ENCODE measurements around the gene IMPDH1.

Gene IMPDH1

DNA sequence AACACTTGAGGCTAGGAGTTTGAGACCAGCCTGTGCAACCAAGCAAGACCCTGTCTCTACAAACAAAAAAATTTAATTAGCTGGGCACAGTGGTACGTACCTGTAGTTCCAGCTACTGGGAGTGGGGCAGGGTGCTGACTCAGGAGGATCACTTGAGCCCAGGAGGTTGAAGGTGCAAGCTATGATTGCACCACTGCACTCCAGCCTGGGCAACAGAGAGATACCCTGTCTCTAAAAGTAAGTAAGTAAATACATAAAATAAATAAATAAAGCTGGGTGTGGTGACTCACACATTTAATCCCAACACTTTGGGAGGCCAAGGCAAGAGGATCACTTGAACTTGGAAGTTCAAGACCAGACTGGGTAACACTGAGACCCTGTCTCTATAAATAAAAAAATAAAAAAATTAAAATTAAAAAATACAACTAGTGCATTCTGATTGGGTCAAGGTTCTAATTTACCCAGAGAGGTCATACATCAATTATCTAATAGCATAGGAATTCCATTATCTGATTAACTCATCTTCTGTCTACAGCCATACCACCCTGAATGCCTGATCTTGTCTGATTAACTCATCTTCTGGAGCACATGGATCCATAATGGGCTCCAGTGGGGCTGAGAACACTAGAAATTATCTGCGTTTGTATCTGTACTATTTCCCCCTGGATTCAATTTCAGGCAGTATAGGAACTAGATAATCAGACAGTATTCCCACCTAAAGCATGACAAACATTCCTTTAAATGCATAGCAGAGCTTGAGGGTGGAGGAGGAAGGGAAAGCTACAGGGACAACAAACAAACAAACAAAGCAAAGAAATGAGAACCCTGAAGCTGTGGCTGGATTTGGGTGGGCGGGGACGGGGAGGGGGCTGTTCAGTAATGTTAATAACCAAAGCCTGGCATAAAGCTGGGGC is 24.9 kb upstream of the IMPDH1 start:
- DNase-seq (ENCODE audit: low read depth) = no peak

DNA sequence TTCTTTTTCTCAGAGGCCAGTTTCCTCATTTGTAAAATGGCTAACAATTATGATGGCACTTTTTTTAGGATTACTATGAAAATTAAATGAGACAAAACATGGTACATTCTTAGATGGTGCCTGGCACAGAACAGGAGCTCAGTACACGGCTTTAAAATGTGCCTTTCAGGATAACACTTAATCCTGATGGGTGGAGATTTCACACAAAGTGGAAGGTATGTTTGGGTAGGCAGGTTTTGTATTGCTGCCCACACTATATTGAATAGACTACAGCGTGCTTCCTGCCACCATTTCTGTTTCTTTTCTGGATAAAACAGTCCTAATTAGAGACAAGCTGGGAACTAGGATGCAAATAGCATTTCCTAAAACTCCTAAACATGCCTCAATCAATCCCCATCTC is 22.0 kb upstream of the IMPDH1 start:
- no peak for DNase-seq (ENCODE audit: low read depth)

DNA sequence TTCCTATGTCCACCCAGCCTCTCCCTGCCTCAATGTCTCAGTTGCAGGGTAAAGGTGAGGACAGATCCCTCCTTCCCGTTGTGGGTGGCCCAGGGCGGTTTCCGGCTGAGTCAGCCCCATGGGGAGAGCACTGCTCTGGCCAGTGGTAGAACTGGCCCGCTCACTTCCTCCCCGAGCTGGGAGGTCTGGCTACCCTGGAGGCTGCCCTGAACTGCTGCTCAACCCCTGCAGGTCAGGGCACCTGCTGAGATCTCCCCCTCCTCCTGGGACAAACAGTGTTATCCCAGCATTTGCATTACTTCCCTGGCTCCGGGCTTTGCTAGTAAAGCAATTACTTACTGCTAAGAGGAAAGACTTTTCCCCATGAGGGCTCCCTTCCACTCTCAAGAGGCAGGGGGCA is 21.4 kb upstream of the IMPDH1 start:
- DNase-seq (ENCODE audit: low read depth) = no peak

DNA sequence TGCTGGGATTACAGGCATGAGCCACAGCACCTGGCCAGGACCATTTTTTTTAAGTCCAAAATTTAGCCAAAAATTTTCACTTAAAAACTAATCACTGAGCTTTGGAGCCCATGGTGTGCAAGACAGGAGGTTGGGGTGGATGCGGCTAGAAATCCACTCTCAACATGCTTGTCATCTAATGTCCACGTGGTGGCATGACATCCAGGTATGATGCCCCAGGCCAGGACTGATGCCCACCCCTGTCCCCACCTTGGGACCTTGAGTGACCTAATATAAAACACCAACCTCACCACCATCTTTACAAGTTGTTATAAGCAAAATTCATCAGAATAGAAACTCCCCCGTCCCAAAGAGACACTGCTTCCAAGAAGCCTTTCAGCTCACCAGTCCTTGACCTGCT is 20.4 kb upstream of the IMPDH1 start:
- DNase-seq (ENCODE audit: low read depth) = no peak

DNA sequence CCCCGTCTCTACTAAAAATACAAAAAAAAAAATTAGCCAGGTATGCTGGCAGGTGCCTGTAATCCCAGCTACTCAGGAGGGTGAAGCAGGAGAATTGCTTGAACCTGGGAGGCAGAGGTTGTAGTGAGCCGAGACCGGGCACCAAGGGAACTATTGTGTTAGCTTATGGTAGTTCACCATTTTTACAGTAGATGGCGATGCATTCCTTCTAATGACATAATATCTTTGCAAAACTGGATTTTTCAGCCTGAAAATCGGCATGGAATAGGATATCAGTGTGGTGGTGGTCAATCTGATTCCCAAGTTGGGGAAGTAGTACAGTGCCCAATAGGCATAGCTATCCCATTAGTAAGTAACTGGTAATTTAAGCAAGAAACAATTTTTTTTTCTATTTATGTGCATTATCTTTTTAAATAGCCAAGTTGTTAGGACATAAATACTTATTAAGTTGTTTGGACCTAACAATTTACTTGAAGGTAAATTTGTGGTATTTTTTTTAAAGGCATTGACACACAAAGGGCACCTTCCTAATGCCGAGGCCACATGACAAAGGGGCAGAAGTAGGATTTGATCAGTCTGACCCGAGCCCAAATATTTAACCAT is 17.6 kb upstream of the IMPDH1 start:
- DNase-seq (ENCODE audit: low read depth) = no peak

DNA sequence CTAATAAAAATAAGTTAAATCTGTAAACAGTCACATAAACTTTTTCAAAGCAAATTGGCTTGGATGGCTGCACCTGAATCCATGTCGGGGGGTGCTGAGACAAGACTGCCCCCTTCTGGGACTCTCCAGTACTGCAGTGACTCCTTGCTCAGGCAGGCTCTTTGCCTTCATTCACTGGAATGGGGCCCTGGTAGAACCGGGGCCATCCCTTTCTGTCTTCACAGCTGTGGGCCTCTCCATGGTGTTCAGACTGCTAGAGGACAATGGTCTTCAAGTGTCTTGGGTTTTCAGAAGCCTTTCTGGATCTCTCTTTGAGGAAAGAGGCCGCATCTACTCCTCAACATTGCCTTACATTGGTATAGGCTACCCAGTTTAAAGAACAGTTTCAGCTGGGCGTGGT is 16.1 kb upstream of the IMPDH1 start:
- DNase-seq (ENCODE audit: low read depth) = peak; percentile 58

DNA sequence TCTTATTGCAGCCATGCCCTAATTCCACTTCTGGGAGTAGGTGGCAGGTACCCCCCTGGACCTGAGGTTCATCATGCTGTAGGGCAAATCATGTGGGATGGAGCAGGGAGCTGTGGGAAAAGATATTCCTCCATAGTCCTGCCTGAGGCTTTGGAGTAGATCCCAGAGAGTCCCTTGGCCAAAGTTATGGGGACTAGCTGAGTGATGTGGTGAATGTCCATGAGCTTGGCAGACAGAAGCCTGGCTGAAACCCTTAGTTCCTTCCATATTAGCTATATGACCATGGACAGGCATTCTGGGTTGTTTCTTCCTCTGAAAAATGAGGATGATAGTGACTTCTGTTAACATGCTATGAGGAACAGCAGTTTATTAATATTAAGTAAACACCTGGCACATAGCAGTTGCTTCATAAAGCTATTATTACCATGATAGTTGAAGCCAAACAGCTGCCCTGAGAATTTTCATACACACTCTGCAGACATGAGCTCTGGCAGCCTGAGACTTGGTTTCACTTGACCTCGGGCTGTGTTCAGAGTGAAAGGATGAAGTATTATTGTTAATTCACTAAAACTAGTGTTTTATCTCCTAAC is 15.0 kb upstream of the IMPDH1 start:
- no peak for DNase-seq (ENCODE audit: low read depth)

DNA sequence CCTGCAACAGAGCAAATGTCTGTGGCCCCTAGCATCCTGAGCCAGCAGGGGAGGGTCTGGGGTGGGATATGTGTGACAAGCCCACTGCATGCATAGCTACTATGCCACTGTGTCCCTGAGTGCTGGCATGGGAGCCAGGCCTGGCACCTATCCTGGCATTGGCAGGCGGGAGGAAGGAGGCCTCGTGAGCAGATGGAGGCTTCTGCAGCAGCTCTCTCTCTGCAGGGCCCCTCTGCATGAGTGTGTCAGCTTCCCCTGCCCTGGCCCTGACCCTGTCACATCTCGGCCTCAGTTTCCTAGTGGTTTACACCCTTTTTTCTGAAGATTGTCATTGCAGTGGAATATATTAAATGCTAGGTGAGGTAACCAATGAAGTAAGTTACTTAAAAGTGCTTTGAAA is 13.1 kb upstream of the IMPDH1 start:
- no peak for DNase-seq (ENCODE audit: low read depth)

DNA sequence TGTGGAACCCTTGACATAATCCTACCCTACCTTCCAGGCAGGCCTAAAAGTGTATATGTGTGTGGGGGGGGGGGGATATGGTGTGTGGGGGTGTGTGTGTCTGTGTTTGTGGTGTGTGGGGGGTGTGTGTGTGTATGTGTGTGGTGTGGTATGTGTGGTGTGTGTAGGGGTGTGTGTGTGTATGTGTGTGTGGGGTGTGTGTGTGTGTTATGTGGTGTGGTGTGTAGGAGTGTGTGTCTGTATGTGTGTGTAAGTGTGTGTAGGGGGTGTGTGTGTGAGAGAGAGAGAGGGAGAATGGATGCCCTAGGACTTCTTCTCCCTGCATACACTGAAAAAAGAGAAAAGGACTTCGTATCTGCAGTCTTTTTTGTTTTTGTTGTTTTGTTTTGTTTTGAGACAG is 12.3 kb upstream of the IMPDH1 start:
- no peak for DNase-seq (ENCODE audit: low read depth)

DNA sequence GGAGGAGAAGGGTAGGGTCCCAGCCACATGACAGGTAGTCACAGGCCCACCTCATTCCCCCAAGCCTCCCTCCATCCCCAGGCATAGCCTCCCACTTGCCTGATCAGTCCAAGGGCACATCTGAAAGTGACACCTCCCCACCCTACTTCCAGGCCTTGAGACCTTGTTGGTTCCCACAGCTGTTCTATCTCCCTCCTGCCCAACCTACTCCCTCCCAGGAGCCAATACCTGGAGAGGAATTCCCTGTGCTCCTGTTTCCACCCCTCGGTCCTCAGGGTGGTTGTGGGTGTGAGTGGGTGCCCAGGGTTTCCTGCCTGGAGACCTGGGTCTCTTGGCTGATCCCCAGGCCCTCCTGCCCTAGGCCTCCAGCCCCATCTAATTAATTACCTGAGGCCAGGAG is 11.6 kb upstream of the IMPDH1 start:
- no peak for DNase-seq (ENCODE audit: low read depth)

DNA sequence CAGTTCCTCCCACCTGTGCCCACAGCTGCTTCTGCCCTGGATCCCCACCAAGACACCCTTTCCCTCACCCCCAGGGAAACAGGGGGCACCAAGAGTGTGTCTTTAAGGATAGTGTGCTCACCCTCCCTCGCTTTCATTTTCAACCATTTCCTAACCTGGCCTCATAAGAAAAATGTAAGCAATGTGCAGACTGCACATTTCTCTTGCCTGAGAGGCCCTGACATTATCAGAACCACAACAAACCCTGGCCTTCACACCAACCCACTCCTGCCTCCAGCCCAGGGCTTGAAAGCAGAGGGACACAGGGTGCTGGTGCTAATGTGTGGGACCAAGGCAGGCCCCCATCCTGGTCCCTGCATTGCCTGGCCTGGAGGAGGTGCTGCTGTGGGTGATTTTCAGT is 11.0 kb upstream of the IMPDH1 start:
- no peak for DNase-seq (ENCODE audit: low read depth)

DNA sequence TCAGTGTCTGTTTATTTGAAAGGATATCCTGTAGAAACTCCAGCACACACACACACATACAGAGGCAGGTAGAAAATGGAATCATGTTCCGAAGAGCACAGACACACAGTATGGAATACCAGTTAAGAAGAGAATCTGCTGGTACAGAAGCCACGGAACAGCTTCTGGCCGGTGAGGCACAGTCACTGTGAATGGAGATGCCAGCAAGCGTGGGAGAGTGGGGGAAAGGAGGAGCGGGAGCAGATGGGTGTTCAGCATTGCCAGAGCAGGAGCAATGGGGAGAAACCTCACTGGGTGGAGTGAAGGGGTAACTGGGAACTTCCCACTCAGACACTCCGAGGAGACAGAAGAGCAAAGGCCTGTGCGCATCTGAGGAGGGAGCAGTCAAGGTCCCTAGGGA is 9.5 kb upstream of the IMPDH1 start:
- DNase-seq (ENCODE audit: low read depth) = no peak

DNA sequence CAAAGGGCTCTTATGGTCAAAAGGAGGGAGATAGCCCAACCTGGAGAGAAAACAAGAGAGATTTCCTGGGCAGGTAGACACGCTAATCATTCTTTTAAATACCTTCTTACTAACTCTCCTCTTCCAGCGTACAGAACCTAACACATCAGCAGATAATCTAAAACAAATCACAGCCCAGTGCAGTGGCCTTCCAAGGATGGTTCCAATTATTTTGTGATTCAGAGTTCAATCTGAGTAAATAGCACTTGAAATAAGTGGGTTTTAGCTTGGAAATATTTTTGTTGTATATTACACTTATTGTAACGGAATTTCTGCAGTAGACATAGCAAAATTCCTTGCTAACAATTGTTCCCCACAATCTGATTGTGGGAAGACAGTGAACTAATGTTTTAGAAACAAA is 7.3 kb upstream of the IMPDH1 start:
- no peak for DNase-seq (ENCODE audit: low read depth)

DNA sequence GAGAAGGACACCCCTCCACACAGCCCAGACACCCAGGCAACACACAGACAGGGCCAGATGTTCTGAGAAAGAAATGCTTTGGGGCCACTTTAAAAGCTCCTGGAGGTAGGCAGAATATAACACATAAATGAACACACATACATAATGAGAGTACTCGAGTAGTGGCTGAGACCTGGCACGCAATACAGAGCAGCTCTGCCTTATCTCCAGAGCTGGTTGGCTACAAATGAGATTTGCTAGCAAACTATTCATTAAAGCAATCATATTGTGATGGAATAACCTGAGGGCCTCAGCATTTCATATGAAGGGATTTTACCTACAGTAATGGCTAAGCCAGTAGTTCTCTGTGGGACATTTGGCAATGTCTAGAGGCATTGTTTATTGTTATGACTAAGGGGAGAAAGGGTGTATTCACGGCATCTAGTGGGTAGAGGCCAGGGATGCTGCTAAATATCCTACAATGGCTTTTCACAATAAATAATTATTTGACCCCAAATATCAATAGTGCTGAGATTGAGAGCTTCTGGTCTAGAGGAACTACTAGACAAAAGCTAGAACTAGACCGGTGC is 5.5 kb upstream of the IMPDH1 start:
- no peak for DNase-seq (ENCODE audit: low read depth)

DNA sequence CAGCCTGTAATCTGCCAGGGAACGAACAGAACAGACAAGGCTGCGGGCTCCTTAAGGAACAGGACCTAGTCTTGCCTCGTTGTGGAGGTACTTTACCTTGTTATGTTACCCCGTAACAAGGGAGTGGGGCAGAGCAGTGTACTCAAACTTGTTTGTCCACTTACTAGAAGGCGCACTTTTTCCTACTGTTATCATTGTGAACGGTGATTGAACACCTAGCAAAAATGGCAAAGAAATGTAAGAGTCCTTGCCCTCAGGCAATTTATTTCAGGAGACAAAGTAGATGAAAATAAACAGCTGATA is 620 bp upstream of the IMPDH1 start:
- DNase-seq (ENCODE audit: low read depth) = no peak

DNA sequence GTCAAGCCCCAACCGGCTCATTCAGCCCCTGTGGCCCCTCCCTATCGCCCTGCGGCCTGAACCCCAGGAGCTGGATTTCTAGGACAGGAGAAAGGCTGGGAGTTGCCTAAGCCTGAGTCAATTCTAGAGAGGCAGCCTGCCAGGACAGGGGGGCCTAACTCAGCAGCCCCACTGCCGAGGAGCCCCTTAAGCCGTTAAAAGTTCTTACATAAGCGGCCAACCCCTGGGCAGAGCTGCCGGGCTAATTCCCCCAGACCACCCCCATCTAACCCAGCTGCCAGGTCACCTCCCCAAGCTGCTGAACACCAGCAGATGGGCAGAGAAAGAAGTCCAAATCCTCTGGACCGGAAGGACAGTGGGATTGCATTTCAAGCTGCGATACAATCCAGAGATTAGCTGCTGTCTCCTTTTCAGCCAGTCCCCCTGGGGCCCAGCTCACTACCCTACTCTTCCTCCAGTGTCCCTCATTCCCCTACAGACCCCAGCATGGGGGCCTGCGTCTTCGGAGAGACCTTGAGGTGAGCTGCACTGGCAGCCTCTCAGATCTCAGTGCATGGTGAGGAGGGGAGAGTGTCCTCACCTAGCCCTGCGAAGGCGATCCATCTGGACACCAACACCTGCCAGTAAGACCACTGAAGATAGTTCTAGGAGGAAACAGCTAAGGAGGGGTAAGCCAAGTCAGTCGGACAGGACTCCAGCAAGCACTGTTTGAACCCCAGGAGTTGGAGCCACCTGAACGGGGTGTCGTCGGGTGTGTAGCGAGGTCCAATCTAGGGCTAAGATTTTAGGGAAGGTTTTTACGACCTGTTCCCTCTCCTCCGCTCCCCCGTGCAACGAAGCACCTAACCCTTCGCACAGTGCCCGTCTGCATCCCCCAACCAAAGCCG is 830 bp downstream of the IMPDH1 start:
- no peak for DNase-seq (ENCODE audit: low read depth)

DNA sequence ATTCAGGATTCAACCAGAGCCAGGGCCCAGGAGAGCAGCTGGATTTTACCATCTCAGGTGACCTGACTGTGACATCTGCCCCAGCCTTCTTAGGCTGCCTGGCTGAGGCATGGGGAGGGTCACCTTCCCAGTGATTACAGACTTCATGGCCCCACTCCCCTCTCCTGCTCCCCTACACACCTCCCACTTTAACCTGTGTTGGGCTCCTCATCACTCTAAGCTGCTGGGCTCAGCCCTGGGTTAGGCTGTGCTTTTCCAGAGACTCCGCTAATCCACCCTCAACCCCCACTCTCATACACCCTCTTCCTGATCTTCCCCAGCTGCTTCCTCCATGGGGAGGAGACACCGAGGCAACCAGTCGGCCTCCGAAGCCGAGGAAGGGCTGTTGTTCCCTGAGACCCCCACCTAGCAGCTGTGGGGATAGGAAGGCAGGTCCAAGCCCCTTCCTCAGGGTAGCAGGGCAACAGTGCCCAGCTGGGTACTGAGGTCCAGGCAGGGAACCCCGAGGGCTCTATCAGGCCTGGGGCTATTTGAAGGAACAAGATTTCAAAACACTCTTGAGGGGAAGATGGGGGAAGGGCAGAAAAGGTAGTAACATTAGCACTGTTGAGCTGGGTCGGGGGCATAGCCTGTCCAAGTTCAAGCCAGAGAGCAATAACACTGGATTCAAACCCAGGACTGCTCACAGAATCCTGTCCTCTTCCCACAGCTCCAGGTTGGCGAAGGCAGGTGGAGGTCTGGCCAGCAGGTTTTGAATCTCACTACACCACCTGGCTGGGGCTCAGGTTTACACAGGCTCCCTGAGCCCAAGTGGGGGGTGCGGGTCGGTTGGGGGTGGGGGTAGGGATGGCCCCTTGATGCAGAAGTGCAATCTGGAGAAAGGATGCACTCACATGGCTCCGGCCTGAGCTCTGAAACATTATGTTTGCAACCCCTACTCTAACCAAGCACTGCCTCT is 1.8 kb downstream of the IMPDH1 start:
- no peak for DNase-seq (ENCODE audit: low read depth)

DNA sequence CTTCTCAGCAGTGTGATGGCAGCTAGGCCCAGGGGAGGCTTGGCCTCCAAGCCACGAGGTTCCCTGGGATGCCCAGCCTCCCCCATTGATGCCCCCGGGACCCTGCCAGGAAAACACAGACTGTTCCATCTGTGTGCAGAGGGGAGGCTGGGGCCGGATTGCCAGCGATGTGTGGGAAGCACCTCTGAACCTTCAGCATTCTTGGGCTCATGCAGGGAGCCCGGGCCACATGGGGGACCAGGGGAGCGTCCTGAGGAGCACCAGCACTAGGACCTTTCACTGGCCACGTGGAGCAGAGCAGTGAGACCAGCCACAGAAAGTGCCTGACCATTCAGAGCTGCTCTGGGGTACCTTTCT is 2.6 kb downstream of the IMPDH1 start:
- DNase-seq (ENCODE audit: low read depth) = no peak

DNA sequence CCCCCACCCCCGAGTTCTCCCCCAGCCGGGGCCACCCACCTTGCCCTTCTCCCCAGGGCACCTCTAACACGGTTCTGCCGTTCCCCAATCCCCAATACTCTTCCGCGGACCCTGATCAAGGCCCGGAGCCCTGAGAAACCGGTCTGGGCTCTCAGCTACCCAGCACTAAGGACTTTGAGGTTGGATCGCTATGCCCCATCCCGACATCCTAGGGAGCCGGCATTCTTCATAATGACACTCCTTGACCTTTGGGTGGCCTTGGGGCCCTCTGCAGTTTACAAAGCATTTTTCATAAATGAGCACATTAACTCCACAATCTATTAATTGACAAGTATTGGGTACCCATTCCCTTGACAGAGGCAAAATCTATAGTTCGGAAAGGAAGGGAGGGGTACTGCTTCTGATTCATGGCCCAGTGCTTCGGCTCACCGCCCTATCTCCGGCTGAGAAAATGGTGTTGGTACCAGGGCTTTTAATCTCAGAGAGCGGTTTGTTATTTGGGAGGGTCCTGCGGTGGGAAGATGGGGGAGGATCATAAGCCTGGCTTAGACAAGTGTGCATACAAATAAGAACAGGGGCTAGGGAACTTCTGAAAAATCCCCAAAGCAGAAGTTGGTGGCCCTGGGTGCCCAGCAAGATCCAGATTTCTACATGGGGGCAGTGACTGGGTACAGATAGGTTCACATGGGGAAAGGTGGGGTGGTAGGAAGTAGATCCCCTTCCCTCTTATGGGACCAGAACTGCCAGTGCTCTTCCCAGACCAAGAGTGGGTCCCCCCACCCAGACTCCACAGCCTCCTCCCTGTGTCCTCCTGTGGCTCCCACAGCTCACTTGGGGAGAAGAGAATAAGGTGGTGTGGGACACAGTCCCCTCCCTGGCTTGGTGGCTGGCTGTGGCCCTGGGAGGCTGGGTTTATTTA is 3.2 kb downstream of the IMPDH1 start:
- DNase-seq (ENCODE audit: low read depth) = no peak

Data from activated T-helper 1 cell treated with Interleukin-2 at 50 U/mL for 16 hours (primary cell).